Jurkat, Clone E6-1 (cell line): ENCODE measurements around the gene VIPAS39.
"Not testable (repeated sequence)": the region's sequence is repeated elsewhere in the genome, so short reads cannot be mapped to it uniquely, and the experiment has no call there.

Experiments
- DNase-seq: peaks from one replicate; pipeline ENCODE4 v3.0.0-alpha.2; 2011; ENCODE audit warnings: low read depth, low spot score
- H3K4me3 ChIP-seq: 2 replicates; pipeline ENCODE4 v1.5.1; 2011; ENCODE audit warnings: mild to moderate bottlenecking, low read length, control low read depth, moderate library complexity

Gene VIPAS39

DNA sequence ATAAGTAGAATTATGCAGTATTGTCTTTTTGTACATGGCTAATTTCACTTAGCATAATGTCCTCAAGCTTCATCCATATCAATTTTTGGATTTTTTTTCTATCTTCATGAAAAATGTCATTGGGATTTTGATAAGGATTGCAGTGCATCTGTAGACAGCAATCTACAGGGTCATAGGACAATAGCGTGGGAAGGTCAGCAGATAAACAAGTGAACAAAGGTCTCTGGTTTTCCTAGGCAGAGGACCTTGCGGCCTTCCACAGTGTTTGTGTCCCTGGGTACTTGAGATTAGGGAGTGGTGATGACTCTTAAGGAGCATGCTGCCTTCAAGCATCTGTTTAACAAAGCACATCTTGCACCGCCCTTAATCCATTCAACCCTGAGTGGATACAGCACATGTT is 41.3 kb downstream of the VIPAS39 start:
- H3K4me3 ChIP-seq, result not testable (repeated sequence)

DNA sequence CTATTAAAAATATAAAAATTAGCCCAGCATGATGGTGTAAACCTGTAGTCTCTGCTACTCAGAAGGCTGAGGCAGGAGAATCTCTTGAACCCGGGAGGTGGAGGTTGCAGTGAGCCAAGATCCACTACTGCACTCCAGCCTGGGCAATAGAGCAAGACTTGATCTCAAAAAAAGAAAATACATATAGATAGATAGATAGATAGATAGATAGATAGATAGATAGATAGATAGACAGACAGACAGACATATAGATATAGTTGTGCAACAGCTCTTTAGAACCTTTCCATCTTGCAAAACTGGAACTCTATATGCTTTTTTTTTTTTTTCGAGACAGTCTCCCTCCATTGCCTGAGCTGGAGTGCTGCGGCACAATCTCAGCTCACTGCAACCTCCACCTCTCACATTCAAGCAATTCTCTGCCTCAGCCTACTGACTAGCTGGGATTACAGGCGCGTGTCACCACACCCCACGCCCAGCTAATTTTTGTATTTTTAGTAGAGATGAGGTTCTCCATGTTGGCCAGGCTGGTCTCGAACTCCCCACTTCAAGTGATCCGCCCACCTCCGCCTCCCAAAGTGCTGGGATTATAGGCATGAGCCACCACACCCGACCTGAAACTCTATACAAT is 41.9 kb downstream of the VIPAS39 start:
- not testable (repeated sequence) for DNase-seq, H3K4me3 ChIP-seq

More for the DNA sequence above, 41.3 kb downstream of the VIPAS39 start:
- not testable (repeated sequence) for DNase-seq

DNA sequence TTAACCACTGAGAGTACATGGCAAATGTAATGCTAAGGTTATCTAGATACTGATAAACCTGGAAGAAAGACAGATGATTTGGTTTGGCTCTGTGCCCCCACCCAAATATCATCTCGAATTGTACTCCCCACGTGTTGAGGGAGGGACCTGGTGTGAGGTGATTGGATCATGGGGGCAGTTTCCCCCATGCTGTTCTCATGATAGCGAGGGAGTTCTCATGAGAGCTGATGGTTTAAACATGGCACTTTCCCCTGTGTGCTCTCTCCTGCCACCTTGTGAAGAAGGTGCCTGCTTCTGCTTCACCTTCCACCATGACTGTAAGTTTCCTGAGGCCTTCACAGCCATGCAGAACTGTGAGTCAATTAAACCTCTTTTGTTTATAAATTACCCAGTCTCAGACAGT is 48.3 kb downstream of the VIPAS39 start:
- H3K4me3 ChIP-seq, result no peak overlapping the region
- peak; percentile 60 for DNase-seq

DNA sequence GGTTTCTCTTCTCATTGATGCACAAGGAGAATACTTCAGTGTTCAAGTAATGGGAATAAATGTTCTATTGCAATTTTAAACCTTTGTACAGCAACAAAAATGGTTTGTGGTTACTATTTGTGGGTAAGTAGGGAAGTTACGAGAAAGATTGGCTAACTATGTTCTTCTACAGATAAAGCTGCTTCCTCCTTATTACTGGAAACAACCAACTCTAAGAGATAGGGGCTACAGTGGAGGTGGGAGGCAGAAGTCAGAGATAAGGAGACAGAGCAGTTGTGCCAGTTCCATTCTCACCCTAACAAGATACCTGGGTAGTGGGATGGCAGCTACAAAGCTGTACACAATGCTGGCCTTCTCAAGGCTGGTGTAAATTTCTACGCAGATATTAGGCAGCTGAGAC is 50.2 kb downstream of the VIPAS39 start:
- peak overlapping the region; percentile 32 for H3K4me3 ChIP-seq
- peak; percentile 87 for DNase-seq

DNA sequence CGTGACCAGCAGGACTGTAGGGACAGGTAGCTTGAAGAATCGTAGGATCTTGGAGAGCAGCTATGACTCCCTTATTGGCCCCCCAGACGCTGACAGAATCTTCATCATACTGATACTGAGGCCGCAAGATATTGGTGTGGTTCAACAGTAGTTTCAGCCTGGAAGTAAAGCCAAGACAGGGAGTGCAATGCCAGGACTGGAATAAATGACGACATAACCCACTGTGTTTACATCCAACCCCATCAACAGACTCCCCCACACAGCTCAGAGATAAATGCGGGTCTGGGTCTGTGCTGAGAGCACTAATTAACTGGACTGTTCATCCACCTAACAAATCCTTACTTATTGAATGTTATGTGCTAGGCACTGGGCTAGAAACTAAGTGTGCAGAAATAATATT is 50.7 kb downstream of the VIPAS39 start:
- DNase-seq, result peak; percentile 44

DNA sequence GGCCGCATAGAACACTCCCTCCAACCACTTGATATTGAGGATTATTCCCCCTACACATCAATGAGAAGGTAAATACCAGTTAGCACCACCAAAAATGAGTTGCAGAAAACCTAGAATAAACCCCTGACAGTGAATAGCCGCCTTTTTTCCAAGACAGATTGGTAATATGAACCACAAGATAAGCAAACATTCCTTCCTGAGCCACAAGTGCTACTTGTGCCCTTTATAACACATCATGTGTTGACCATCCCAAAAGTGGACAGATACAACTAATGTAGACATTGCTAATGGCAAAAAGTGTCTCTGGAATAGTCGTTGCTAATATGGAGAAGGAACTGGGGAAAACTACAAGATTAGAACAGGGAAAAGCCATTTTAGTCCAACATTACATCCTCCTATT is 51.3 kb downstream of the VIPAS39 start:
- no peak overlapping the region for H3K4me3 ChIP-seq
- no peak for DNase-seq

More for the DNA sequence above, 50.7 kb downstream of the VIPAS39 start:
- peak overlapping the region; percentile 32 for H3K4me3 ChIP-seq

DNA sequence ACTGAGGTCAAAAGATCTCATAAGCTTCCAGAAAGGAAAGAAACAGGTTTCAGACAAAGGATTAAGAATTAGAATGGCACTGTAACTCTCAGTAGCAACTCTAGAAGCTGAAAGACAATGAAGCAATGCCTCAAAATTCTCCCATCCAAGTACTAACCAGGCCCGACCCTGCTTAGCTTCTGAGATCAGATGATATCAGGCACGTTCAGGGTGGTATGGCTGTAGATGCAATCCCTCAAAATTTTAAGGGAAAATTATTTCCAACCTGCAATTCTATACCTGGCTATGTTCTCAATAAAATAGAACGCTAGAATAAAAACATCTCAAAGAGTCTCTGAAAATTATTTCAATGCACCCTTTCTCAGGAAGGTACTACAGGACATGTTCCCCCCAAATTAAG is 53.6 kb downstream of the VIPAS39 start:
- DNase-seq, result no peak

DNA sequence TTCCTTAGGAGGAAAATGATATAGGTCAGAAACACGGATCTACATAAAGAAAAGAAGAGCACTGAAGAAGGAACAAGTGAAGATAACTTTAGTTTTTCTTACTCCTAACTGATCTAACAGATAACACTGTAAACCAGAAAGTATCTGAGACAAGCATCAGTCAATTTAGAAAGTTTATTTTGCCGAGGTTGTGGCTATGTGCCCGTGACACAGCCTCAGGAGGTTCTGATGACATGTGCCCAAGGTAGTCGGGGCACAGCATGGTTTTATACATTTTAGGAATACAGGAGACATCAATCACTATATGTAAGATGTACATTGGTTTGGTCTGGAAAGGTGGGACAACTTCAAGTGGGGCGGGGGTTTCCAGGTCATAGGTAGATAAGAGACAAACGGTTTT is 57.2 kb downstream of the VIPAS39 start:
- no peak for DNase-seq
- H3K4me3 ChIP-seq, result no peak overlapping the region

More for the DNA sequence above, 53.6 kb downstream of the VIPAS39 start:
- H3K4me3 ChIP-seq, result no peak overlapping the region

DNA sequence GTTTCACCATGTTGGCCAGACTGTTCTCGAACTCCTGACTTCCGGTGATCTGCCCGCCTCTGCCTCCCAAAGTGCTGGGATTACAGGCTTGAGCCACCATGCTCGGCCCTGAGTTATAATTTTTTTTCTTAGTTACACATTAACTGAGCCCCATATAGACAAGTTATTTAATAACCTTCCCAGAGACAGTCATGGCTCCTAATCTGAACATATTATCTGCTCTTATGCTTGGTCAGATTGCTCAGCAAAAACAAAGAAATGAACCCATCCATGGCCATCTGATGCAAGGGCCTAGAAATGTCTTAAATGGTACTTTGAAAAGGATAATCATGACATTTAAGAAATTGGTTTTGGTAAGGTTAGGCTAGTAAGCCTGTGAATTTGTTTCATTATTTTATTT is 67.2 kb downstream of the VIPAS39 start:
- H3K4me3 ChIP-seq, result no peak overlapping the region
- no peak for DNase-seq

DNA sequence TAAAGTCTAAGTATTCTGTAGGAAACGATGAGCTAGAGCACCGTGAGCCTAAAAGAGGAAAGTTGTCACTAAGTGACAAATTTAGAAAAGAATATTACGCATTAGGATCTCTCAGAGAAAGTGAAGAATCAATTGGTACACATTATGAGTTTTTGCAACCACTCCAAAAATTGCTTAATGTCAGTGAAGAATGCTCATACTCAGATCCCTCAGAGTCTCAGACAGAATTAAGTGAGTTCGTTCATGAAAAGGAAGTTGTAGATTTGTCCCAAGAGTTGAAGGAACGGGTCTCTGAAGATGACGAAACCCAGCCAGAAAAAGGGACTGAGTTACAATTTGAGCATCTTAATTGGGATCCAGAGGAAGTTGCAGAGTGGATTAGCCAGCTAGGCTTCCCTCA is 78.7 kb downstream of the VIPAS39 start:
- no peak overlapping the region for H3K4me3 ChIP-seq
- no peak for DNase-seq

DNA sequence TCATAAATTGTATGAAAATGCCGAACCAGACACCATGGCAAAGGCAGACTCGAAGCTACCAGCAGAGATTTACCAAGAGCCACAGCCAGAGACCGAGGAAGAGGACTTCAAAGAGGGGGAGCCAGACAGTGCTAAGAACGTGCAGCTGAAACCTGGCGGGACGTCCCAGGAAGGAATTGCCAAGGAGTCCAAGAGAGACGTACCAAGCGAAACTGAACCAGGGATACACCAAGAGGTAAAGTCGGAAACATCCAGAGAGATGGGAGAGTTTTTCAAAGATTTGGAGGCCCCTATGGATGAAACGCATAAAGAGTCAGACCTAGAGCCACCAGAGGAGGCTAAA is 79.9 kb downstream of the VIPAS39 start:
- no peak for DNase-seq
- peak overlapping the region; percentile 80 for H3K4me3 ChIP-seq

DNA sequence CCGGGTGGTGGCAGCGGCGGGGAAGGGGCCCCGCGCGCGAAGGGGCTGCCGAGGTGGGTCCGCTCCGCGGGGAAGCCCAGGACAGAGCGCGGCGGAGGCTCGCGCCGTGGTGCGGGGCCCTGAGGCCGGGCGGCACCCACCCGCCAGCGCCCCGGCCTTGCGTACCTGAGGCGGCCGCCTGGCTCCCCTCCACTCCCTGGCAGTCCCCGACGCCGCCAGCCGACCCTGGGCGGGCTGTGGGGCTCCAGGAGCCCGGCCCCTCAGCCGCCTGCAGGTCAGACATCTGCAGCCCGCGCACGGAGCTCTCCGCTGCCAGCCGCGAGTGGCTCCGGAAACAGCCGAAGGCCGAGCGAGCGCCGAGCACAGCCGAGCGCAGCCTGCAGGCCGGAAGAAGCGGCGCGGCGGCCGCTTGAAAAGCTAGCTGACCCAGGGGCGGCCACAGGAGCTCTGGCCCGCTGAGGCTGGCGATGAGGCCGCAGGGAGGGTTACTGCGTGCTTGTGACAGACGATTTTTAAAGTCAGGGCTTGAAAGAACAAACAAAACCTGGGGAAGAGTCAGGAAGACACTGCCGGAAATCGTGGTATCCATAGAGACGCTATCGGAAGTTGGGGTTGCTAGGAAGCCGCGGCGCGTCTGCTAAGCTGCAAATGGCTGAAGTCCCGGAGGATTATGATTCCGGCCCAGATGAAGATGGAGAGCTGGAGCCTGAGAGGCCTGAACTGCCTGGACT is 80.5 kb downstream of the VIPAS39 start, which contains the start of the genes SAMD15 and TMED8:
SAMD15 (plus strand) TSS at position 609 of the 731 bp plus-strand sequence; CDS start at position 649, 40 bp downstream.
TMED8 (minus strand) TSS at position 324 of the 731 bp plus-strand sequence; CDS start at position 283, 41 bp downstream.
- peak within 1 kb of the TSS; percentile 80 for H3K4me3 ChIP-seq
- DNase-seq, result peak; percentile 74
